ENCODE data around the gene ADK.
"Not testable (repeated sequence)": the region's sequence is repeated elsewhere in the genome, so short reads cannot be mapped to it uniquely, and the experiment has no call there.

ADK gene

DNA sequence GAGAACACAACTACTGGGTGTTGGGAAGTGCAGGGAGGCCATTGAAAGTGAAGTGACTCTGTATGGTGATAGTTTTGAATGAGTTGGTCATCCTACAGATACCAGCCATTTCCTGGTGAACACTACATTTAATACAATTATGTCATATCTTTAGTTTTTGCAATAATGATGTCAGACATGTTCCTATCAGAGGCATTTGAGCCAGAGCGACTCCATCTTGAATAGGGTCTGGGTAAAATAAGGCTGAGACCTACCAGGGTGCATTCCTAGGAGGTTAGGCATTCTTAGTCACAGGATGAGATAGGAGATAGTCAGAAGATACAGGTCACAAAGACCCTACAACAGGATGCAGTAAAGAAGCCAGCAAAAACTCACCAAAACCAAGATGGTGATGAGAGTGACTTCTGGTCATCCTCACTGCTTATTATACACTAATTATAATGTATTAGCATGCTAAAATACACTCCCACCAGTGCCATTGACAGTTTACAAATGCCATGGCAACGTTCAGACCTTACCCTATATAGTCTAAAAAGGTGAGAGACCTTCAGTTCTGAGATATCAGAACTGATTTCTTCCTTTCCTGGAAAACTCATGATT lies 28.2 kb downstream of the ADK start:
- no peak for TF ChIP-seq CTCF (IDR thresholded peaks at IDR 0.05; ENCODE audit: insufficient read depth, low read length, missing control alignments)
- POLR2A ChIA-PET: no interaction called here
- no peak for DNase-seq (ENCODE audit: low read depth, low spot score)
- CTCF ChIA-PET: interaction anchor here (1.1 to 2.1 kb wide), 3 partner anchors 10 to 33 kb away, joined by 3 to 8 read pairs (median 3); no protein-coding TSS in a partner anchor
- H3K4me3 ChIP-seq (ENCODE audit: low read depth, low read length): no peak overlapping the region

GRCh38 chr10:74186678-74187077 lies 35.7 kb downstream of the ADK start:
- H3K4me3 ChIP-seq (ENCODE audit: low read depth, low read length): no peak overlapping the region
- no peak for TF ChIP-seq CTCF (IDR thresholded peaks at IDR 0.05; ENCODE audit: insufficient read depth, low read length, missing control alignments)
- CTCF ChIA-PET: interaction anchor here (1.4 kb wide), 1 partner anchor 27 kb away, joined by 9 read pairs; no protein-coding TSS in a partner anchor
- POLR2A ChIA-PET: no interaction called here
- no peak for DNase-seq (ENCODE audit: low read depth, low spot score)

- ChIA-PET CTCF (interaction anchor here (1.2 to 1.8 kb wide), 4 partner anchors 16 to 57 kb away, joined by 3 to 9 read pairs (median 6); no protein-coding TSS in a partner anchor), POLR2A (no interaction called here)
- no peak for TF ChIP-seq CTCF (IDR thresholded peaks at IDR 0.05; ENCODE audit: insufficient read depth, low read length, missing control alignments)
- no peak overlapping the region for H3K4me3 ChIP-seq (ENCODE audit: low read depth, low read length)
- no peak for DNase-seq (ENCODE audit: low read depth, low spot score)
Observed at GRCh38 chr10:74187237-74187636, 36.2 kb downstream of the ADK start.

DNA sequence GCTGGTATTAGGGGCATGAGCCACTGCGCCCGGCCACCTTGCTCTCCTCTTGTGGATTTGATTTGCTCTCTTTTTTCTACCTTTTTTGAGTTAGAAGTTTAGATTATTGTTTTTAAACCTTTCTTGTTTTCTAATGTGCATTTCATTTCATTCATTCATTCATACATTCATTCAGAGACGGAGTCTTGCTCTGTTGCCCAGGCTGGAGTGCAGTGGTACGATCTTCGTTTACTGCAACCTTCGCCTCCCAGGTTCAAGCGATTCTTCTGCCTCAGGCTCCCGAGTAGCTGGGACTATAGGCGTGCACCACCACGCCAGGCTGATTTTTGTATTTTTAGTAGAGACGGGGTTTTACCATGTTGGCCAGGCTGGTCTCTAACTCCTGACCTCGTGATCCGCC lies 37.6 kb downstream of the ADK start:
- ChIA-PET CTCF (interaction anchor here (1.6 to 2.6 kb wide), 4 partner anchors 11 to 309 kb away, joined by 4 to 16 read pairs (median 6); no protein-coding TSS in a partner anchor), POLR2A (interaction anchor here (1.1 kb wide), 1 partner anchor 190 kb away, joined by 3 read pairs; no protein-coding TSS in a partner anchor)
- not testable (repeated sequence) for H3K4me3 ChIP-seq (ENCODE audit: low read depth, low read length); DNase-seq (ENCODE audit: low read depth, low spot score)

- H3K4me3 ChIP-seq (ENCODE audit: low read depth, low read length): peak overlapping the region; percentile 35
- TF ChIP-seq CTCF (IDR thresholded peaks at IDR 0.05; ENCODE audit: insufficient read depth, low read length, missing control alignments): no peak
- DNase-seq (ENCODE audit: low read depth, low spot score): peak; percentile 91
- POLR2A ChIA-PET: interaction anchor here (0.9 kb wide), 1 partner anchor 14 kb away, joined by 4 read pairs; no protein-coding TSS in a partner anchor
- CTCF ChIA-PET: interaction anchor here (0.8 to 2.6 kb wide), 6 partner anchors 8 to 1045 kb away, joined by 3 to 16 read pairs (median 4); partner anchors contain the start of gene COMTD1
Observed at GRCh38 chr10:74189999-74190421, 39.0 kb downstream of the ADK start.

DNA sequence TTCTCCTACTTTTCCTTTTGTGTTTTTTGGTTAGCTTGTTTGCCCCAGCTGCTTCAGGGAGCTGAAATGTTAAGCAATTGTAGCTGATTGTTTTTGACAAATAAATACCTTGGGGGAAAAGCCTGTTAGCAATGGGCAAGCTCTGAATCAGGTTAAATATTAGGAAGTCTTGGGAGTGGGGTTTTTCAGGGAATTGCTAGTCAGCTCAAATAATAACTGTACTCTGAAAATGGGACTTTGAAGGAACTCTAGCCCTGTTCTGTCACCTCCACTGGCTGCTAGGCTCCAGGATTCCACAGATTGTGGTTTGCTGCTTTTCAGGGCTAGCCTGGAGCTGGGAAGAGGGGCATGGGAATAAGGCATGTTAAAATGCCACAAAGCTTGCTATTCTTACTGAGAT lies 39.5 kb downstream of the ADK start:
- DNase-seq (ENCODE audit: low read depth, low spot score): no peak
- ChIA-PET POLR2A (interaction anchor here (0.9 kb wide), 1 partner anchor 14 kb away, joined by 4 read pairs; no protein-coding TSS in a partner anchor), CTCF (interaction anchor here (0.8 to 2.6 kb wide), 4 partner anchors 8 to 1045 kb away, joined by 3 to 16 read pairs (median 4); partner anchors contain the start of gene COMTD1)
- TF ChIP-seq CTCF (IDR thresholded peaks at IDR 0.05; ENCODE audit: insufficient read depth, low read length, missing control alignments): no peak
- H3K4me3 ChIP-seq (ENCODE audit: low read depth, low read length): peak overlapping the region; percentile 35
